Fibroblast of gingiva (primary cell): ENCODE data around the gene FTO.

ENCODE experiments used
- DNase-seq: peaks from one replicate; pipeline ENCODE4 v3.0.0-alpha.2; 2011; ENCODE audit warnings: low read depth

The FTO gene

GRCh38 chr16:54055191-54055590 is 351.2 kb downstream of the FTO start:
- DNase-seq: no peak

GRCh38 chr16:54055864-54056263 is 351.9 kb downstream of the FTO start:
- no peak for DNase-seq

- DNase-seq: no peak
Observed at GRCh38 chr16:54056921-54057320, 353.0 kb downstream of the FTO start.

GRCh38 chr16:54059319-54059718 is 355.4 kb downstream of the FTO start:
- no peak for DNase-seq

- DNase-seq: no peak
Observed at GRCh38 chr16:54060599-54061421, 356.9 kb downstream of the FTO start.

- no peak for DNase-seq
Observed at GRCh38 chr16:54061454-54061853, 357.5 kb downstream of the FTO start.

GRCh38 chr16:54062361-54063278 is 358.7 kb downstream of the FTO start:
- DNase-seq: no peak

- no peak for DNase-seq
Observed at GRCh38 chr16:54063279-54063773, 359.4 kb downstream of the FTO start.

- peak; percentile 16 for DNase-seq
Observed at GRCh38 chr16:54066451-54067105, 362.6 kb downstream of the FTO start.

GRCh38 chr16:54067322-54068065 is 363.5 kb downstream of the FTO start:
- no peak for DNase-seq

- no peak for DNase-seq
Observed at GRCh38 chr16:54068212-54068611, 364.3 kb downstream of the FTO start.

- DNase-seq: no peak
Observed at GRCh38 chr16:54069601-54070239, 365.8 kb downstream of the FTO start.

GRCh38 chr16:54070789-54071343 is 366.9 kb downstream of the FTO start:
- DNase-seq: no peak

GRCh38 chr16:54071514-54071913 is 367.6 kb downstream of the FTO start:
- DNase-seq: no peak

- no peak for DNase-seq
Observed at GRCh38 chr16:54072237-54072636, 368.3 kb downstream of the FTO start.

- no peak for DNase-seq
Observed at GRCh38 chr16:54073356-54073755, 369.4 kb downstream of the FTO start.

- DNase-seq: no peak
Observed at GRCh38 chr16:54075446-54075845, 371.5 kb downstream of the FTO start.

- no peak for DNase-seq
Observed at GRCh38 chr16:54076006-54076504, 372.1 kb downstream of the FTO start.

GRCh38 chr16:54077050-54077821 is 373.3 kb downstream of the FTO start:
- DNase-seq: peak; percentile 36

- DNase-seq: peak; percentile 99
Observed at GRCh38 chr16:54080524-54081008, 376.6 kb downstream of the FTO start.
